ENCODE measurements around the gene ARPC4. TPM values are rescaled to one million over a fixed set of nuclear protein-coding genes. Genes with fewer than 3 reads are reported as not detected.

The ARPC4 gene
- total and polyA plus RNA-seq, 2 donors from 2014 or later, result 138 to 164 TPM

DNA sequence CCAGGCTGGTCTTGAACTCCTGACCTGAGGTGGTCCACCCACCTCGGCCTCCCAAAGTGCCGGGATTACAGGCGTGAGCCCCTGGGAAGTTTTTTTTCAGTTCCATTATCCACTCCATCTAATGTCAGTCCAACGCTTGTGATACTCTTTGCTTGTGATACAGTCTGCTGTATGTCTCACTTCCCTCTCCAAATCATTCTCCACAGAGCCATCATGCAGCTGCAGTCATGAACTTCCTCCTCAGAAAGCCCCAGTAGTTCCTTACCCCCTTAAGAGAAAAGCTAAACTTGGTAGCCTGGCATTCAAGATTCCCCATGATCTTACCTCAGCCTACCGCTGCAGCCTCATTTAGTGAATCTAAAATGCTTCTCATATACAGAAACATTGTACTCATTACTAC lies 2.3 kb downstream of the ARPC4 start:
- H3K4me3 ChIP-seq (ENCODE audit: low read length in 3 of 3), result no peak overlapping the region
- no peaks in the 10 kb centered on the region for H3K27me3 ChIP-seq (ENCODE audit: control insufficient read depth, insufficient read depth, low read length)
- DNase-seq (no peak), FAIRE-seq (no peak)
- H3K9me3 ChIP-seq (ENCODE audit: control insufficient read depth in 2 of 3, insufficient read depth in 1 of 3, low read length in 3 of 3), result no peaks in the 10 kb centered on the region
- peaks cover 11 to 28% (median 22%) of the 10 kb centered on the region in 3 donors for H3K36me3 ChIP-seq (ENCODE audit: control insufficient read depth in 2 of 3, insufficient read depth in 3 of 3, low read length in 3 of 3)
- H3K4me1 ChIP-seq (ENCODE audit: control insufficient read depth in 2 of 3, insufficient read depth in 2 of 3, low read depth in 1 of 3, low read length in 3 of 3), result peaks cover 6 to 19% (median 8%) of the 10 kb centered on the region in 3 donors
- no peak overlapping the region for H3K27ac ChIP-seq (ENCODE audit: low read depth in 2 of 2, low read length in 2 of 2)
- intact Hi-C loops (cut with DNase I), result no loop called here
- TF ChIP-seq, protein P1, sequence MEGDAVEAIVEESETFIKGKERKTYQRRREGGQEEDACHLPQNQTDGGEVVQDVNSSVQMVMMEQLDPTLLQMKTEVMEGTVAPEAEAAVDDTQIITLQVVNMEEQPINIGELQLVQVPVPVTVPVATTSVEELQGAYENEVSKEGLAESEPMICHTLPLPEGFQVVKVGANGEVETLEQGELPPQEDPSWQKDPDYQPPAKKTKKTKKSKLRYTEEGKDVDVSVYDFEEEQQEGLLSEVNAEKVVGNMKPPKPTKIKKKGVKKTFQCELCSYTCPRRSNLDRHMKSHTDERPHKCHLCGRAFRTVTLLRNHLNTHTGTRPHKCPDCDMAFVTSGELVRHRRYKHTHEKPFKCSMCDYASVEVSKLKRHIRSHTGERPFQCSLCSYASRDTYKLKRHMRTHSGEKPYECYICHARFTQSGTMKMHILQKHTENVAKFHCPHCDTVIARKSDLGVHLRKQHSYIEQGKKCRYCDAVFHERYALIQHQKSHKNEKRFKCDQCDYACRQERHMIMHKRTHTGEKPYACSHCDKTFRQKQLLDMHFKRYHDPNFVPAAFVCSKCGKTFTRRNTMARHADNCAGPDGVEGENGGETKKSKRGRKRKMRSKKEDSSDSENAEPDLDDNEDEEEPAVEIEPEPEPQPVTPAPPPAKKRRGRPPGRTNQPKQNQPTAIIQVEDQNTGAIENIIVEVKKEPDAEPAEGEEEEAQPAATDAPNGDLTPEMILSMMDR (IDR thresholded peaks at IDR 0.05; ENCODE audit: borderline replicate concordance, extremely low read depth, insufficient read depth), result no peak
- no peak overlapping the region for H3K9ac ChIP-seq (ENCODE audit: low read length in 3 of 3)

DNA sequence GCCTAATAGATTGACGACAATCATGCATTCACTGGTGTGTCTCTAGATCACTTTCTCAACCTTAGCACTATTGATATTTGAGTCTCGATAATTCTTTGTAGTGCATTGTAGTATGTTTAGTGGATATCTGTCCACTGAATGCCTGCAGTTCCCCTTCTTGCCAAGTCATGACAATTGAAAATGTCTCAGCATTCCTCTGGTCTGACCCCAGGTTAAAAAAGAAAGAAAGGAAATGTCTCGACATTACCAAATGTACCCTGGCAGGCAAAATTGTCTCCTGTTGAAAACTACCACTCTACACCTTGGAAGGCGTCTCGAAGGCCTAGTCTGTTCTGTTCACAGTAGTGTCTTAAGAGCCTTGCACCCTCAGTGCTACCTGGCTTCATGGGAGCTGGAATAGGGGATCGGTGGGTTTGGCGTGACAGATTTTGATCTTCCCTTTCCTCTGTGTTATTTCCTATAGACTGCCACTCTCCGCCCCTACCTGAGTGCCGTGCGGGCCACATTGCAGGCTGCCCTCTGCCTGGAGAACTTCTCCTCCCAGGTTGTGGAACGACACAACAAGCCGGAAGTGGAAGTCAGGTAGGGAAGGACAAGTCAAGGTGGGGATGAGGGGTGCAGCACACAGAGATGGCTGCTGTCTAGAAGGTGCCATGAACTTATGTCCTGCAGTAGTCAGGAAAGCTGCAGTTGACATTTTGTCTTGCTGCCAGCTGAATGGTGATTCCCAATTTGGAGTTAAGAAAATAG lies 4.5 kb downstream of the ARPC4 start:
- Histone ChIP-seq H3K27me3 (ENCODE audit: control insufficient read depth, insufficient read depth, low read length) (no peaks in the 10 kb centered on the region), H3K9ac (ENCODE audit: low read length in 3 of 3) (no peak overlapping the region), H3K4me3 (ENCODE audit: low read length in 3 of 3) (no peak overlapping the region), H3K4me1 (ENCODE audit: control insufficient read depth in 2 of 3, insufficient read depth in 2 of 3, low read depth in 1 of 3, low read length in 3 of 3) (peaks cover 0 to 7% (median 4%) of the 10 kb centered on the region in 3 donors), H3K9me3 (ENCODE audit: control insufficient read depth in 2 of 3, insufficient read depth in 1 of 3, low read length in 3 of 3) (no peaks in the 10 kb centered on the region), H3K36me3 (ENCODE audit: control insufficient read depth in 2 of 3, insufficient read depth in 3 of 3, low read length in 3 of 3) (peaks cover 15 to 38% (median 29%) of the 10 kb centered on the region in 3 donors), H3K27ac (ENCODE audit: low read depth in 2 of 2, low read length in 2 of 2) (no peak overlapping the region)
- TF ChIP-seq, protein P1 (IDR thresholded peaks at IDR 0.05; ENCODE audit: borderline replicate concordance, extremely low read depth, insufficient read depth), result no peak
- DNase-seq (no peak), FAIRE-seq (no peak)
- intact Hi-C loops (cut with DNase I), result no loop called here

DNA sequence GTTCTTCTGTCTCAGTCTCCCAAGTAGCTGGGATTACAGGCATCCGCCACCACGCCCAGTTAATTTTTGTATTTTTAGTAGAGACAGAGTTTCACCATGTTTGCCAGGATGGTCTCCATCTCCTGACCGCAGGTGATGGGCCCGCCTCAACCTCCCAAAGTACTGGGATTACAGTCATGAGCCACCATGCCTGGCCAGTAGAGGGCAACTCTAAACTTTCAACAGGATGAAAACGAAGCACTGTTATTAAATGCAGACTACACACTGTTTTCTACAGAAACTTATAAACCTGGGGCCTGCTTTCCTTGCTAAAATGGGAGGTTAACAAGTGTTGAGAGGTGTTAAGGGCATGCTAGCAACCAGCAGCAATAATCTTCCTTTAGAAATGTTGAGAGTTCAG lies 7.6 kb downstream of the ARPC4 start:
- Histone ChIP-seq H3K4me1 (ENCODE audit: control insufficient read depth in 2 of 3, insufficient read depth in 2 of 3, low read depth in 1 of 3, low read length in 3 of 3) (peaks cover 0 to 9% (median 6%) of the 10 kb centered on the region in 3 donors), H3K9me3 (ENCODE audit: control insufficient read depth in 2 of 3, insufficient read depth in 1 of 3, low read length in 3 of 3) (no peaks in the 10 kb centered on the region), H3K27ac (ENCODE audit: low read depth in 2 of 2, low read length in 2 of 2) (no peak overlapping the region), H3K36me3 (ENCODE audit: control insufficient read depth in 2 of 3, insufficient read depth in 3 of 3, low read length in 3 of 3) (peaks cover 22 to 55% (median 47%) of the 10 kb centered on the region in 3 donors), H3K9ac (ENCODE audit: low read length in 3 of 3) (no peak overlapping the region), H3K4me3 (ENCODE audit: low read length in 3 of 3) (no peak overlapping the region), H3K27me3 (ENCODE audit: control insufficient read depth, insufficient read depth, low read length) (no peaks in the 10 kb centered on the region)
- no peak for FAIRE-seq
- no peak for DNase-seq
- intact Hi-C loops (cut with DNase I), result no loop called here
- TF ChIP-seq, protein P1 (IDR thresholded peaks at IDR 0.05; ENCODE audit: borderline replicate concordance, extremely low read depth, insufficient read depth), result peak; percentile 14

Data from kidney (tissue), 14 donors.